Tibial nerve (tissue), 4 donors: ENCODE measurements around the gene MBNL2. TPM values are rescaled to one million over a fixed set of nuclear protein-coding genes. Genes with fewer than 3 reads are reported as not detected.

Experiments
- DNase-seq, 2 donors: peaks; one replicate each; pipeline ENCODE4 v3.0.0-alpha.2; 2019; ENCODE audit warnings: low spot score in 2 of 2
- H3K27ac ChIP-seq, 4 donors: fragments of 200-600 bp; sonication (generic) in 3 of 4; one replicate each; pipeline ENCODE4 v1.5.1; 2017 to 2019; ENCODE audit warnings: mild to moderate bottlenecking in 1 of 4
- H3K27me3 ChIP-seq, 2 donors: fragments of 200-600 bp; sonication (generic) in 1 of 2; one replicate each; pipeline versions ENCODE4 v1.5.1 to v1.6.0; 2017 to 2019
- H3K36me3 ChIP-seq, 3 donors: fragments of 200-600 bp; sonication (generic); one replicate each; pipeline ENCODE4 v1.5.1; 2018 to 2019
- H3K4me1 ChIP-seq, 4 donors: fragments of 200-600 bp; sonication (generic) in 3 of 4; one replicate each; pipeline ENCODE4 v1.5.1; 2017 to 2019
- H3K4me3 ChIP-seq, 4 donors: fragments of 200-600 bp; sonication (generic) in 3 of 4; one replicate each; pipeline ENCODE4 v1.5.1; 2017 to 2019; ENCODE audit warnings: mild to moderate bottlenecking in 1 of 4, moderate library complexity in 1 of 4
- H3K9me3 ChIP-seq, 4 donors: fragments of 200-600 bp; sonication (generic) in 3 of 4; one replicate each; pipeline ENCODE4 v1.5.1; 2017 to 2019
- CTCF ChIP-seq, 5 experiments: fragments of 200-600 bp in 3 of 5; fragments of 450-650 bp in 2 of 5; sonication (generic) in 3 of 5; IDR thresholded peaks; one replicate each; pipeline ENCODE4 v1.5.1; 2016 to 2019; ENCODE audit warnings: antibody characterized with exemption in 5 of 5, mild to moderate bottlenecking in 3 of 5, moderate library complexity in 2 of 5
- EP300 ChIP-seq, 2 donors: sonication (generic); formaldehyde crosslinking; IDR thresholded peaks; one replicate each; pipeline ENCODE4 v1.6.1; 2017; ENCODE audit warnings: antibody characterized with exemption in 2 of 2, mild to moderate bottlenecking in 1 of 2
- POLR2A ChIP-seq, 2 donors: fragments of 450-650 bp; IDR thresholded peaks; one replicate each; pipeline ENCODE4 v1.6.1; 2017; ENCODE audit warnings: antibody characterized with exemption in 2 of 2, mild to moderate bottlenecking in 2 of 2, moderate library complexity in 2 of 2
- WGBS, 2 donors: methylation state at CpG; one replicate each; pipeline ENCODE4 v1.1.5; 2018; 5-methylcytosine and 5-hydroxymethylcytosine counted together
- total RNA-seq, 4 donors: library from RNA; depleted of rRNA; stranded (reverse); fragments of >200 nt; gene quantifications; one replicate each; pipeline ENCODE4 v1.1.0, GENCODE V29; 2016

Gene MBNL2
- total RNA-seq, 4 donors from 2014 or later, result 87.9 to 126 (median 95.5) TPM

GRCh38 chr13:97226013-97226412, 3.9 kb downstream of the MBNL2 start:
- Histone ChIP-seq H3K27me3 (no peaks in the 10 kb centered on the region), H3K4me3 (peak overlapping the region; percentile 37 to 66 (median 58)), H3K4me1 (peaks cover 0 to 70% (median 48%) of the 10 kb centered on the region in 4 donors), H3K9me3 (no peaks in the 10 kb centered on the region), H3K36me3 (no peaks in the 10 kb centered on the region), H3K27ac (peak overlapping the region; percentile 79 to 96 (median 88))
- 24 to 27% methylated on average over 8 of the region's 8 CpGs for WGBS, 2 donors
- TF ChIP-seq CTCF (IDR thresholded peaks at IDR 0.05) (no peak), POLR2A (IDR thresholded peaks at IDR 0.05) (no peak), EP300 (IDR thresholded peaks at IDR 0.05) (no peak)
- no peak for DNase-seq

GRCh38 chr13:97226788-97227627, 4.9 kb downstream of the MBNL2 start:
- no peaks in the 10 kb centered on the region for H3K36me3 ChIP-seq

GRCh38 chr13:97228850-97229521, 6.9 kb downstream of the MBNL2 start:
- no peaks in the 10 kb centered on the region for H3K27me3 ChIP-seq
- TF ChIP-seq POLR2A (IDR thresholded peaks at IDR 0.05) (no peak), CTCF (IDR thresholded peaks at IDR 0.05) (no peak), EP300 (IDR thresholded peaks at IDR 0.05) (no peak)
- H3K4me1 ChIP-seq, result peaks cover 0 to 87% (median 61%) of the 10 kb centered on the region in 4 donors
- no peaks in the 10 kb centered on the region for H3K9me3 ChIP-seq
- peak overlapping the region in 1 of 4 donors; percentile 94 for H3K27ac ChIP-seq
- H3K4me3 ChIP-seq, result no peak overlapping the region
- 55% methylated on average over 3 of the region's 3 CpGs for WGBS, 2 donors
- DNase-seq, result no peak
- no peaks in the 10 kb centered on the region for H3K36me3 ChIP-seq

More at GRCh38 chr13:97226788-97227627, 4.9 kb downstream of the MBNL2 start:
- H3K4me1 ChIP-seq, result peaks cover 0 to 70% (median 54%) of the 10 kb centered on the region in 4 donors
- WGBS, 2 donors, result 24 to 25% methylated on average over 6 of the region's 6 CpGs
- peak in 1 of 2 donors; percentile 47 for TF ChIP-seq EP300 (IDR thresholded peaks at IDR 0.05)
- no peak for TF ChIP-seq POLR2A (IDR thresholded peaks at IDR 0.05)
- TF ChIP-seq CTCF (IDR thresholded peaks at IDR 0.05), result no peak
- no peak for DNase-seq
- H3K27ac ChIP-seq, result peak overlapping the region; percentile 79 to 96 (median 88)
- no peaks in the 10 kb centered on the region for H3K27me3 ChIP-seq
- H3K4me3 ChIP-seq, result peak overlapping the region in 2 of 4 donors; percentile 37 to 59
- no peaks in the 10 kb centered on the region for H3K9me3 ChIP-seq

GRCh38 chr13:97229699-97230098, 7.6 kb downstream of the MBNL2 start:
- H3K9me3 ChIP-seq, result no peaks in the 10 kb centered on the region
- no peak overlapping the region for H3K4me3 ChIP-seq
- H3K4me1 ChIP-seq, result peaks cover 0 to 94% (median 65%) of the 10 kb centered on the region in 4 donors
- WGBS, 2 donors, result 81 to 84% methylated on average over 3 of the region's 3 CpGs
- no peak for DNase-seq
- TF ChIP-seq POLR2A (IDR thresholded peaks at IDR 0.05) (no peak), CTCF (IDR thresholded peaks at IDR 0.05) (no peak), EP300 (IDR thresholded peaks at IDR 0.05) (no peak)
- H3K27me3 ChIP-seq, result no peaks in the 10 kb centered on the region
- H3K27ac ChIP-seq, result no peak overlapping the region
- no peaks in the 10 kb centered on the region for H3K36me3 ChIP-seq
